Measurements from ENCODE around the gene ZNRF3.

DNA sequence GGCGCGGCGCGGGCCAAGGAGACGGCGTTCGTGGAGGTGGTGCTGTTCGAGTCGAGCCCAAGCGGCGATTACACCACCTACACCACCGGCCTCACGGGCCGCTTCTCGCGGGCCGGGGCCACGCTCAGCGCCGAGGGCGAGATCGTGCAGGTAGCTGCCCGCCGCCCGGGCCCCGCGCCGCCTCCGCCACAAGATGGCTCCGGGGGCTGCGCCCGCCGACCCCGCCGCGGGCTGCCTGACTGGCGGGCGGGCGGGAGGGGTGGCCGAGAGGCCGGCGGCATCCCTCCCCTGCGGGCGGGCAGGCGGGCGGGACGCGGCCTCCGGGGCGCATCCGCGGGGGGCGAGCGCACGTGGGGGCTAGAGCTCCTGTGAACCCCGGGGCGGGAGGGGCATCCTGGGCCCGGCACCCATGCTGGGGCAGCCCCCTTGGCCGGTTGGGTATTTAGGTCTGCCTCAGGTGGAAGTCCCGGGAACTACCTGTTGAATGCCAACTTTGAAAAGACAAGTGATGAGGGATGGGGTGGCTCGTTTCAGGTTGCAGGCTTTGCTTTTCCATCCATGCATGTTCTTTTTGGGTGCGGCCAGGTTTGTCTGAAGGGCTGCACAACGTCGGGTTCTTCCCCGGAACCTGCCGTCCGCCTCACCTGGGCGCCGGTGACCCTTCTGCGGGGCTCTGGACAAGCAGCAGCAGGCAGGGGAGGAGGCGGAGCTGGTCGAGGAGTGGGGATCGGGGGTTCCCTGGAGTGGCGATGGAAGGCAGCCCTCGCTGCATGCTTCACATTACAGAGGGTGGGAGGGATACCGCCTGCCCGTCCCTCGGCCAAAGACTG, 760 bp downstream of the ZNRF3 start:
- TF ChIP-seq ELF1 (IDR thresholded peaks at IDR 0.05): no peak
- TF ChIP-seq, protein P1, sequence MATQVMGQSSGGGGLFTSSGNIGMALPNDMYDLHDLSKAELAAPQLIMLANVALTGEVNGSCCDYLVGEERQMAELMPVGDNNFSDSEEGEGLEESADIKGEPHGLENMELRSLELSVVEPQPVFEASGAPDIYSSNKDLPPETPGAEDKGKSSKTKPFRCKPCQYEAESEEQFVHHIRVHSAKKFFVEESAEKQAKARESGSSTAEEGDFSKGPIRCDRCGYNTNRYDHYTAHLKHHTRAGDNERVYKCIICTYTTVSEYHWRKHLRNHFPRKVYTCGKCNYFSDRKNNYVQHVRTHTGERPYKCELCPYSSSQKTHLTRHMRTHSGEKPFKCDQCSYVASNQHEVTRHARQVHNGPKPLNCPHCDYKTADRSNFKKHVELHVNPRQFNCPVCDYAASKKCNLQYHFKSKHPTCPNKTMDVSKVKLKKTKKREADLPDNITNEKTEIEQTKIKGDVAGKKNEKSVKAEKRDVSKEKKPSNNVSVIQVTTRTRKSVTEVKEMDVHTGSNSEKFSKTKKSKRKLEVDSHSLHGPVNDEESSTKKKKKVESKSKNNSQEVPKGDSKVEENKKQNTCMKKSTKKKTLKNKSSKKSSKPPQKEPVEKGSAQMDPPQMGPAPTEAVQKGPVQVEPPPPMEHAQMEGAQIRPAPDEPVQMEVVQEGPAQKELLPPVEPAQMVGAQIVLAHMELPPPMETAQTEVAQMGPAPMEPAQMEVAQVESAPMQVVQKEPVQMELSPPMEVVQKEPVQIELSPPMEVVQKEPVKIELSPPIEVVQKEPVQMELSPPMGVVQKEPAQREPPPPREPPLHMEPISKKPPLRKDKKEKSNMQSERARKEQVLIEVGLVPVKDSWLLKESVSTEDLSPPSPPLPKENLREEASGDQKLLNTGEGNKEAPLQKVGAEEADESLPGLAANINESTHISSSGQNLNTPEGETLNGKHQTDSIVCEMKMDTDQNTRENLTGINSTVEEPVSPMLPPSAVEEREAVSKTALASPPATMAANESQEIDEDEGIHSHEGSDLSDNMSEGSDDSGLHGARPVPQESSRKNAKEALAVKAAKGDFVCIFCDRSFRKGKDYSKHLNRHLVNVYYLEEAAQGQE (IDR thresholded peaks at IDR 0.05; ENCODE audit: low read depth, low read length): no peak

Data from SK-N-SH (cell line).